Measurements from ENCODE around the gene TIMM50. TPM values are rescaled to one million over a fixed set of nuclear protein-coding genes. Genes with fewer than 3 reads are reported as not detected.

Gene TIMM50
- polyA plus RNA-seq, 1 of the 3 experiments (the other 2 are of a cell fraction): 98.1 TPM

DNA sequence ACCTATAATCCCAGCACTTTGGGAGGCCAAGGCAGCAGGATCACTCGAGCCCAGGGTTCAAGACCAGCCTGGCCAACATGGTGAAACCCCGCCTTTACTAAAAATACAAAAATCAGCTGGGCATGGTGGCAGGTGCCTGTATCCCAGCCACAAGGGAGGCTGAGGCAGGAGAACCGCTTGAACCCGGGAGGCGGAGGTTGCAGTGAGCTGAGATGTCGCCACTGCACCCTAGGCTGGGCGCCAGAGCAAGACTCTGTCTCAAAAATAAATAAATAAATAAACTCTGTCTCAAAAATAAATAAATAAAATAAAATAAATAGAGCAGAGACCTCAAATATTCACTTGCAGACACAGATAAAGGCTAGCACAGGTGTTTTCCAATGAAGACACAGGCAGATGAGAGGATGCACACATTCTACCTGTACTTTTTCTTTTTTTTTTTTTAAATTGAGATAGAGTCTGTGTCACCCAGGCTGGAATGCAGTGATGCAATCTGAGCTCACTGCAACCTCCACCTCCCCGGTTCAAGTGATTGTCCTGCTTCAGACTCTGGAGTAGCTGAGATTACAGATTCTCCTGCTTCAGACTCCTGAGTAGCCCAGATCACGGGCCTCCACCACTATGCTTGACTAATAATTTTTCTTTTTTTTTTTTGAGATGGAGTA lies 42.2 kb upstream of the TIMM50 start:
- no peak overlapping the region for H3K27ac ChIP-seq (ENCODE audit: low read depth in 2 of 2, low read length in 1 of 2)
- H3F3A ChIP-seq (replicated peaks; ENCODE audit: insufficient read depth): peaks cover 28% of the 10 kb centered on the region
- H3K9me2 ChIP-seq: no peaks in the 10 kb centered on the region
- peaks cover 14% of the 10 kb centered on the region for H4K20me1 ChIP-seq (ENCODE audit: insufficient read depth)
- H3K27me3 ChIP-seq (ENCODE audit: insufficient read depth): no peaks in the 10 kb centered on the region
- no peak for DNase-seq
- ChIA-PET POLR2A (interaction anchor here (0.6 kb wide), 1 partner anchor 17 kb away, joined by 4 read pairs; no protein-coding TSS in a partner anchor), CTCF (interaction anchor here (0.8 to 2.2 kb wide), 3 partner anchors 26 to 113 kb away, joined by 3 to 12 read pairs (median 3); partner anchors contain the start of genes EID2B and PLEKHG2)
- peaks cover 25% of the 10 kb centered on the region for H3K79me2 ChIP-seq (ENCODE audit: insufficient read depth)
- no peak overlapping the region for H3K4me2 ChIP-seq
- peaks cover 12 to 15% of the 10 kb centered on the region in 2 experiments; a peak in 2 of 4 replicates for H3K4me1 ChIP-seq (ENCODE audit: control insufficient read depth in 1 of 2, insufficient read depth in 2 of 2, low read depth in 1 of 2, low read length in 1 of 2)
- TF ChIP-seq CHD2 (IDR thresholded peaks at IDR 0.05; ENCODE audit: low read length, partially characterized antibody): no peak
- TF ChIP-seq EZH2phosphoT487 (IDR thresholded peaks at IDR 0.05; ENCODE audit: borderline replicate concordance, low read depth): no peak
- no peak overlapping the region for H2AFZ ChIP-seq (ENCODE audit: low read depth)
- H3K9ac ChIP-seq: no peak overlapping the region
- H3K4me3 ChIP-seq (ENCODE audit: low read depth in 2 of 2, low read length in 1 of 2): no peak overlapping the region
- 71% methylated on average over 9 of the region's 9 CpGs for WGBS (ENCODE audit: low lambda C conversion rate)
- peaks cover 12 to 17% of the 10 kb centered on the region in 2 experiments for H3K36me3 ChIP-seq (replicated peaks in 1 of 2; ENCODE audit: control insufficient read depth in 1 of 2, insufficient read depth in 2 of 2, low read length in 1 of 2)
- no peaks in the 10 kb centered on the region for H3K9me3 ChIP-seq

DNA sequence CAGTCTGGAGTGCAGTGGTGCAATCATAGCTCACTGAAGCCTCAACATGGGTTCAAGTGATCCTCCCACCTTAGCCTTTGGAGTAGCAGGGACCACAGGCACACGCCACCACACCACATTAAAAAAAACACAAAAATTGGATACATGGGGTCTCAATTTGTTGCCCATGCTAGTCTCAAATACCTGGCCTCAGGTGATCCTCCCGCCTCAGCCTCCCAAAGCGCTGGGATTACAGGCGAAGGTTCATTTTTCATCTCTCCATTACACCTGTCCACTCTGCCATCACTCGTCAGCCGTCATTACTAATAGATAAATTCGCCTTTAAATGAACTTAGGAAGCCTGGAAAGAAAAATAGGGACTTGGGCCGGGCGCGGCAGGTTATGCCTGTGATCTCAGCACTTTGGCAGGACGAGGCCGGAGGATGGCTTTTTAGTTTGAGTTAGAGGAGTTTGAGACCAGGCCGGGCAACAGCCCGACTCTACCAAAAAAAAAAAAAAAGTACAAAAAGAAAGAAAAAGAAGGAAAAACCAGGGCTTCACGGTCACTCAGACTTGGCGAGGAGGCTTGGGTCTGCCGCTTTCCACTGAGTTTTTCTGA lies 35.9 kb upstream of the TIMM50 start:
- TF ChIP-seq RXRA (IDR thresholded peaks at IDR 0.05; ENCODE audit: borderline replicate concordance, low read depth) (no peak), FOXJ3 (CRISPR knock-in tag; IDR thresholded peaks at IDR 0.05) (no peak), SIN3A (IDR thresholded peaks at IDR 0.05; ENCODE audit: borderline replicate concordance, low read depth, low read length) (no peak), RFX5 (IDR thresholded peaks at IDR 0.05; ENCODE audit: low read length) (no peak), SMC3 (IDR thresholded peaks at IDR 0.05; ENCODE audit: low read depth, low read length) (no peak), TEAD4 (IDR thresholded peaks at IDR 0.05; ENCODE audit: borderline replicate concordance, insufficient read depth) (no peak), CHD2 (IDR thresholded peaks at IDR 0.05; ENCODE audit: low read length, partially characterized antibody) (no peak), FOXM1 (IDR thresholded peaks at IDR 0.05; ENCODE audit: low read depth) (no peak), GATA2 (CRISPR knock-in tag; IDR thresholded peaks at IDR 0.05) (no peak), EZH2phosphoT487 (IDR thresholded peaks at IDR 0.05; ENCODE audit: borderline replicate concordance, low read depth) (no peak), NFIC (IDR thresholded peaks at IDR 0.05; ENCODE audit: borderline replicate concordance) (no peak), MEF2A (IDR thresholded peaks at IDR 0.05; ENCODE audit: borderline replicate concordance, low read depth) (no peak), TCF12 (IDR thresholded peaks at IDR 0.05) (no peak), ELF1 (IDR thresholded peaks at IDR 0.05) (no peak)
- TF ChIP-seq, protein P1, sequence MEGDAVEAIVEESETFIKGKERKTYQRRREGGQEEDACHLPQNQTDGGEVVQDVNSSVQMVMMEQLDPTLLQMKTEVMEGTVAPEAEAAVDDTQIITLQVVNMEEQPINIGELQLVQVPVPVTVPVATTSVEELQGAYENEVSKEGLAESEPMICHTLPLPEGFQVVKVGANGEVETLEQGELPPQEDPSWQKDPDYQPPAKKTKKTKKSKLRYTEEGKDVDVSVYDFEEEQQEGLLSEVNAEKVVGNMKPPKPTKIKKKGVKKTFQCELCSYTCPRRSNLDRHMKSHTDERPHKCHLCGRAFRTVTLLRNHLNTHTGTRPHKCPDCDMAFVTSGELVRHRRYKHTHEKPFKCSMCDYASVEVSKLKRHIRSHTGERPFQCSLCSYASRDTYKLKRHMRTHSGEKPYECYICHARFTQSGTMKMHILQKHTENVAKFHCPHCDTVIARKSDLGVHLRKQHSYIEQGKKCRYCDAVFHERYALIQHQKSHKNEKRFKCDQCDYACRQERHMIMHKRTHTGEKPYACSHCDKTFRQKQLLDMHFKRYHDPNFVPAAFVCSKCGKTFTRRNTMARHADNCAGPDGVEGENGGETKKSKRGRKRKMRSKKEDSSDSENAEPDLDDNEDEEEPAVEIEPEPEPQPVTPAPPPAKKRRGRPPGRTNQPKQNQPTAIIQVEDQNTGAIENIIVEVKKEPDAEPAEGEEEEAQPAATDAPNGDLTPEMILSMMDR (IDR thresholded peaks at IDR 0.05): no peak
- TF ChIP-seq, protein P2, sequence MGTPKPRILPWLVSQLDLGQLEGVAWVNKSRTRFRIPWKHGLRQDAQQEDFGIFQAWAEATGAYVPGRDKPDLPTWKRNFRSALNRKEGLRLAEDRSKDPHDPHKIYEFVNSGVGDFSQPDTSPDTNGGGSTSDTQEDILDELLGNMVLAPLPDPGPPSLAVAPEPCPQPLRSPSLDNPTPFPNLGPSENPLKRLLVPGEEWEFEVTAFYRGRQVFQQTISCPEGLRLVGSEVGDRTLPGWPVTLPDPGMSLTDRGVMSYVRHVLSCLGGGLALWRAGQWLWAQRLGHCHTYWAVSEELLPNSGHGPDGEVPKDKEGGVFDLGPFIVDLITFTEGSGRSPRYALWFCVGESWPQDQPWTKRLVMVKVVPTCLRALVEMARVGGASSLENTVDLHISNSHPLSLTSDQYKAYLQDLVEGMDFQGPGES (IDR thresholded peaks at IDR 0.05; ENCODE audit: low read depth, low read length): no peak
- TF ChIP-seq, protein P3, sequence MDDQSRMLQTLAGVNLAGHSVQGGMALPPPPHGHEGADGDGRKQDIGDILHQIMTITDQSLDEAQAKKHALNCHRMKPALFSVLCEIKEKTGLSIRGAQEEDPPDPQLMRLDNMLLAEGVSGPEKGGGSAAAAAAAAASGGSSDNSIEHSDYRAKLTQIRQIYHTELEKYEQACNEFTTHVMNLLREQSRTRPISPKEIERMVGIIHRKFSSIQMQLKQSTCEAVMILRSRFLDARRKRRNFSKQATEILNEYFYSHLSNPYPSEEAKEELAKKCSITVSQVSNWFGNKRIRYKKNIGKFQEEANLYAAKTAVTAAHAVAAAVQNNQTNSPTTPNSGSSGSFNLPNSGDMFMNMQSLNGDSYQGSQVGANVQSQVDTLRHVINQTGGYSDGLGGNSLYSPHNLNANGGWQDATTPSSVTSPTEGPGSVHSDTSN (IDR thresholded peaks at IDR 0.05): no peak
- TF ChIP-seq, protein P4, sequence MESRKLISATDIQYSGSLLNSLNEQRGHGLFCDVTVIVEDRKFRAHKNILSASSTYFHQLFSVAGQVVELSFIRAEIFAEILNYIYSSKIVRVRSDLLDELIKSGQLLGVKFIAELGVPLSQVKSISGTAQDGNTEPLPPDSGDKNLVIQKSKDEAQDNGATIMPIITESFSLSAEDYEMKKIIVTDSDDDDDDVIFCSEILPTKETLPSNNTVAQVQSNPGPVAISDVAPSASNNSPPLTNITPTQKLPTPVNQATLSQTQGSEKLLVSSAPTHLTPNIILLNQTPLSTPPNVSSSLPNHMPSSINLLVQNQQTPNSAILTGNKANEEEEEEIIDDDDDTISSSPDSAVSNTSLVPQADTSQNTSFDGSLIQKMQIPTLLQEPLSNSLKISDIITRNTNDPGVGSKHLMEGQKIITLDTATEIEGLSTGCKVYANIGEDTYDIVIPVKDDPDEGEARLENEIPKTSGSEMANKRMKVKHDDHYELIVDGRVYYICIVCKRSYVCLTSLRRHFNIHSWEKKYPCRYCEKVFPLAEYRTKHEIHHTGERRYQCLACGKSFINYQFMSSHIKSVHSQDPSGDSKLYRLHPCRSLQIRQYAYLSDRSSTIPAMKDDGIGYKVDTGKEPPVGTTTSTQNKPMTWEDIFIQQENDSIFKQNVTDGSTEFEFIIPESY (IDR thresholded peaks at IDR 0.05; ENCODE audit: borderline replicate concordance, low read depth): no peak
- CTCF ChIA-PET: interaction anchor here (0.6 to 2.1 kb wide), 6 partner anchors 9 to 300 kb away, joined by 3 to 12 read pairs (median 3); partner anchors contain the start of genes EID2B, PLEKHG2 and RPS16

More for the DNA sequence above, 35.9 kb upstream of the TIMM50 start:
- POLR2A ChIA-PET: interaction anchor here (0.6 to 3.8 kb wide), 4 partner anchors 9 to 1122 kb away, joined by 3 to 39 read pairs (median 3); partner anchors contain the start of gene RPS16
- 2% methylated on average over 17 of the region's 17 CpGs for WGBS (ENCODE audit: low lambda C conversion rate)
- peak overlapping the region; percentile 97 for H3K9ac ChIP-seq
- H3K79me2 ChIP-seq (ENCODE audit: insufficient read depth): peaks cover 63% of the 10 kb centered on the region
- peak overlapping the region; percentile 83 to 96 for H3K27ac ChIP-seq (ENCODE audit: low read depth in 2 of 2, low read length in 1 of 2)
- DNase-seq: no peak
- H3K4me1 ChIP-seq (ENCODE audit: control insufficient read depth in 1 of 2, insufficient read depth in 2 of 2, low read depth in 1 of 2, low read length in 1 of 2): peaks cover 4 to 12% of the 10 kb centered on the region in 2 experiments; a peak in 3 of 4 replicates
- peak overlapping the region; percentile 71 to 93 for H3K4me3 ChIP-seq (ENCODE audit: low read depth in 2 of 2, low read length in 1 of 2)
- H3K36me3 ChIP-seq (replicated peaks in 1 of 2; ENCODE audit: control insufficient read depth in 1 of 2, insufficient read depth in 2 of 2, low read length in 1 of 2): peaks cover 0 to 14% of the 10 kb centered on the region in 2 experiments
- peaks cover 33% of the 10 kb centered on the region for H3F3A ChIP-seq (replicated peaks; ENCODE audit: insufficient read depth)
- peaks cover 21% of the 10 kb centered on the region for H4K20me1 ChIP-seq (ENCODE audit: insufficient read depth)
- no peaks in the 10 kb centered on the region for H3K27me3 ChIP-seq (ENCODE audit: insufficient read depth)
- H3K4me2 ChIP-seq: peak overlapping the region; percentile 97
- H3K9me2 ChIP-seq: no peaks in the 10 kb centered on the region
- no peaks in the 10 kb centered on the region for H3K9me3 ChIP-seq
- H2AFZ ChIP-seq (ENCODE audit: low read depth): peak overlapping the region; percentile 75; the same call in 1 of the 2 replicates
